Heart right ventricle (tissue), 16 donors: Measurements from ENCODE around the gene RNF111. TPM values are rescaled to one million over a fixed set of nuclear protein-coding genes. Genes with fewer than 3 reads are reported as not detected.

Experiments
- ATAC-seq, 8 donors: fragments of 200-7000 bp; cut with Tn5 transposase; one replicate each; pipeline ENCODE4 v1.9.1; 2020; ENCODE audit warnings: mild to moderate bottlenecking in 8 of 8, moderate library complexity in 8 of 8, moderate number of reproducible peaks in 1 of 8
- DNase-seq, 2 donors: peaks; one replicate each; pipeline ENCODE4 v3.0.0-alpha.2; 2020
- H3K27ac ChIP-seq, 10 donors: fragments of 200-600 bp; sonication (generic) in 2 of 10; one replicate each; pipeline versions ENCODE4 v1.5.0 to v1.8.0; 2020 to 2022; ENCODE audit warnings: mild to moderate bottlenecking in 3 of 10
- H3K27me3 ChIP-seq, 7 donors: fragments of 200-600 bp; one replicate each; pipeline ENCODE4 v1.8.0; 2021 to 2022; ENCODE audit warnings: mild to moderate bottlenecking in 2 of 7
- H3K36me3 ChIP-seq, 9 donors: fragments of 200-600 bp; sonication (generic) in 1 of 9; one replicate each; pipeline versions ENCODE4 v1.5.0 to v1.8.0; 2020 to 2022; ENCODE audit warnings: mild to moderate bottlenecking in 2 of 9
- H3K4me1 ChIP-seq, 9 donors: fragments of 200-600 bp; sonication (generic) in 1 of 9; one replicate each; pipeline versions ENCODE4 v1.5.0 to v1.8.0; 2020 to 2022; ENCODE audit warnings: mild to moderate bottlenecking in 4 of 9
- H3K4me3 ChIP-seq, 10 donors: fragments of 200-600 bp; sonication (generic) in 2 of 10; one replicate each; pipeline versions ENCODE4 v1.5.0 to v1.8.0; 2020 to 2022; ENCODE audit warnings: mild to moderate bottlenecking in 7 of 10, moderate library complexity in 2 of 10
- H3K9me3 ChIP-seq, 11 donors: fragments of 200-600 bp in 10 of 11; sonication (generic) in 2 of 11; one replicate each; pipeline versions ENCODE4 v1.5.0 to v1.8.0; 2013 to 2022; ENCODE audit warnings: mild to moderate bottlenecking in 2 of 11, control low read depth in 1 of 11, moderate library complexity in 1 of 11
- CTCF ChIP-seq, 9 donors: fragments of 200-600 bp; sonication (generic) in 2 of 9; IDR thresholded peaks; one replicate each; pipeline versions ENCODE4 v1.5.0 to v1.8.0; 2021 to 2022; ENCODE audit warnings: antibody characterized with exemption in 9 of 9, mild to moderate bottlenecking in 5 of 9, moderate library complexity in 1 of 9
- WGBS, 2 donors: extraction: QIAGEN DNeasy Blood & Tissue Kit; methylation state at CpG; one replicate each; pipeline ENCODE4 v1.1.7; 2013; ENCODE audit warnings: inconsistent platforms in 1 of 2; 5-methylcytosine and 5-hydroxymethylcytosine counted together
- intact Hi-C, 10 donors: fragments of 100-400 bp; cut with DNase I; formaldehyde crosslinking; loops; one replicate each; pipeline versions ENCODE4 v1.11.1 to v1.14.2; 2022
- polyA plus RNA-seq, 2 donors: library from polyadenylated mRNA; stranded (reverse); fragments of 200-250 nt; gene quantifications; one replicate each; pipeline ENCODE4 v1.2.3, GENCODE V29; 2013
- total RNA-seq, 10 donors: library from RNA; stranded (reverse); fragmentation: NEBNext Ultra II Directional in 3 of 10; extraction: Animal tissue kit (Norgen Biotek cat#: 25700) in 3 of 10; gene quantifications; one replicate each; pipeline versions ENCODE4 v1.2.1 to v1.2.4, GENCODE V29; 2021 to 2023
- donor health status: Arrhythmogenic right ventricular cardiomyopathy.
- donor health status: ischemic (EF 13 %, LVEDD 7.1; RV severe dilation, severe dysfunction).
- donor health status: healthy with polysubstance abuse.
- donor health status: DM: no; HTN: yes; CAD: no.
- donor health status: DM: no; HTN: no; CAD: no.
- donor health status: ischemic (EF 25% LVEDD 6.9; RV normal size, moderate dysfunction).
- donor health status: ischemic (EF 25% LVEDD 5.7; RV mildly dilated, moderate dysfunction).
- donor health status: healthy.
- donor health status: DM: yes; HTN: yes; CAD: no.
- donor health status: Ischemic cardiomyopathy.
- donor health status: ischemic (EF 35%, LVEDD 5.7; RV mildly dilated, moderate dysfunction).
- donor health status: nonischemic (EF 11% LVEDD 7.7; RV severe dilation, severe dysfunction).
- donor health status: DM: yes; HTN: yes; CAD: no.
- donor health status: PGD.
- donor health status: ischemic (EF 29% LVEDD 5.4; RV normal size, mild dysfunction).
- donor health status: nonischemic (EF 23%, LVEDD 6.1; RV moderate dilation, normal function).

The RNF111 gene
- total and polyA plus RNA-seq, 12 donors, result 6.0 to 28.7 (median 23.5) TPM

- DNase-seq (no peak), ATAC-seq (no peak)
- WGBS, 2 donors, result 82 to 92% methylated on average over 5 to 6 of the region's 6 CpGs
- intact Hi-C loops, result loop anchor here in 9 of 10 donors (2.0 to 10.0 kb wide), 8 partner anchors 123 to 515 kb away; partner anchors contain the start of gene CCNB2 (in 2 of the 9)
- Histone ChIP-seq H3K4me3 (peak overlapping the region in 3 of 10 donors; percentile 6 to 13 (median 11)), H3K4me1 (peaks cover 0 to 34% (median 5%) of the 10 kb centered on the region in 9 donors), H3K9me3 (no peaks in the 10 kb centered on the region), H3K36me3 (no peaks in the 10 kb centered on the region), H3K27ac (peak overlapping the region in 1 of 10 donors; percentile 46), H3K27me3 (no peaks in the 10 kb centered on the region)
- no peak for TF ChIP-seq CTCF (IDR thresholded peaks at IDR 0.05)
Measured at GRCh38 chr15:58981808-58982475, 5.5 kb upstream of the RNF111 start.

GRCh38 chr15:58983261-58983660, 4.2 kb upstream of the RNF111 start:
- H3K36me3 ChIP-seq, result no peaks in the 10 kb centered on the region
- no peak overlapping the region for H3K27ac ChIP-seq
- no peak overlapping the region for H3K4me3 ChIP-seq
- TF ChIP-seq CTCF (IDR thresholded peaks at IDR 0.05), result no peak
- H3K27me3 ChIP-seq, result no peaks in the 10 kb centered on the region
- H3K4me1 ChIP-seq, result peaks cover 0 to 36% (median 5%) of the 10 kb centered on the region in 9 donors
- DNase-seq (no peak), ATAC-seq (no peak)
- no peaks in the 10 kb centered on the region for H3K9me3 ChIP-seq
- intact Hi-C loops, result loop anchor here in 6 of 10 donors (5.0 to 10.0 kb wide), 6 partner anchors 122 to 514 kb away; partner anchors contain the start of gene CCNB2 (in 2 of the 6)
- 87% methylated on average over 2 of the region's 2 CpGs for WGBS, 2 donors

DNA sequence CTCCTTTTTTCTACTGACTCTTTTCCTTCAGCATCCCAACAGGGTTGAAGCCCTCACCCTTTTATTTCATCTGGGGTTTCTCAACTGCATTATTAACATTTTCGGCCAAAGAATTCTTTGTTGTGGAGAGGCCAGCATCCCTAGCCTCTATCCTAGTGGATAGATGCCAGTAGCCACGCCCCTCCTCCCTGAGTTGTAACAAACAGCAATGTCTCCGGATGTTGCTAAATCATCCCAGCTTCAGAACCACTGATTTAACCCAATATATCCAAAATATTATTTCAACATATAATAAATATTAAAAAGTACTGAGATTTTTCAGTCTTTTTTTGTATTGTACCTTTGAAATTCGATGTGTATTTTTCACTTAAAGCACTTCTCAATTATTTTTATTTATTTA, 2.0 kb upstream of the RNF111 start:
- H3K4me3 ChIP-seq, result no peak overlapping the region
- intact Hi-C loops, result loop anchor here in 5 of 10 donors (10.0 kb wide), 4 partner anchors 119 to 509 kb away; partner anchors contain the start of gene CCNB2 (in 2 of the 5)
- WGBS, 2 donors, result 32 to 47% methylated on average over 4 of the region's 4 CpGs
- H3K27ac ChIP-seq, result no peak overlapping the region
- no peak for TF ChIP-seq CTCF (IDR thresholded peaks at IDR 0.05)
- ATAC-seq, result no peak
- no peaks in the 10 kb centered on the region for H3K36me3 ChIP-seq
- H3K27me3 ChIP-seq, result no peaks in the 10 kb centered on the region
- peaks cover 0 to 38% (median 22%) of the 10 kb centered on the region in 9 donors for H3K4me1 ChIP-seq
- DNase-seq, result no peak
- H3K9me3 ChIP-seq, result no peaks in the 10 kb centered on the region

GRCh38 chr15:58987036-58987435, 427 bp upstream of the RNF111 start:
- Histone ChIP-seq H3K27me3 (no peaks in the 10 kb centered on the region), H3K4me1 (peaks cover 0 to 31% (median 19%) of the 10 kb centered on the region in 9 donors), H3K9me3 (no peaks in the 10 kb centered on the region), H3K4me3 (peak overlapping the region; percentile 66 to 98 (median 84)), H3K36me3 (peaks cover 0 to 13% (median 2%) of the 10 kb centered on the region in 9 donors), H3K27ac (peak overlapping the region in 9 of 10 donors; percentile 87 to 96 (median 91))
- no peak for ATAC-seq
- TF ChIP-seq CTCF (IDR thresholded peaks at IDR 0.05), result no peak
- intact Hi-C loops, result loop anchor here in 5 of 10 donors (10.0 kb wide), 4 partner anchors 118 to 508 kb away; partner anchors contain the start of gene CCNB2 (in 2 of the 5)
- DNase-seq, result no peak
- 18 to 23% methylated on average over 9 of the region's 9 CpGs for WGBS, 2 donors
